Stimulated activated CD4-positive, alpha-beta T cell treated with anti-CD3 and anti-CD28 coated beads, Interleukin-2, amount 100 ng/mL, for 48 hours (primary cell): ENCODE results near the gene LMBR1.
"Not testable (repeated sequence)": the region's sequence is repeated elsewhere in the genome, so short reads cannot be mapped to it uniquely, and the experiment has no call there.

Experiments used
- DNase-seq, 2 donors: peaks; one replicate each; pipeline ENCODE4 v3.0.0-alpha.2; 2020

The LMBR1 gene

DNA sequence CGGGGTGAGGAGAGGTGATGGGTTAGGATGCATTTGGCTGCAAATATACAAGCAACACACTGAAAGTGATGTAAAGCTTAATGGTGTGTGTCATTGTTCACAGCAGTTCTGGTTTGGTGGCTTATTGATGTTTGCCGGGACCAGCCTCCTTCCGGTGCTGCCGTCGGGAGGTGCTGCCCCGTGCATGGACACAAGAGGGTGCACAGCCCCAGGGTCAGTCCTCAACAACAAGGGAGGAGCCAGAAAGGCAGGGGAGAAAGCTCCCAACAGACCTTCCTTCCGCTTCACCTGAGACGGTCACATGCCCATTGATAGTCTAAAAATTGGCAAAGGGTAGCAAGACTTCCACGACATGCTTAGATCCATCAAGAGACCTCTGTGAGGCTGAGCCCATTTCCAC, 242.9 kb downstream of the LMBR1 start:
- DNase-seq, result no peak

DNA sequence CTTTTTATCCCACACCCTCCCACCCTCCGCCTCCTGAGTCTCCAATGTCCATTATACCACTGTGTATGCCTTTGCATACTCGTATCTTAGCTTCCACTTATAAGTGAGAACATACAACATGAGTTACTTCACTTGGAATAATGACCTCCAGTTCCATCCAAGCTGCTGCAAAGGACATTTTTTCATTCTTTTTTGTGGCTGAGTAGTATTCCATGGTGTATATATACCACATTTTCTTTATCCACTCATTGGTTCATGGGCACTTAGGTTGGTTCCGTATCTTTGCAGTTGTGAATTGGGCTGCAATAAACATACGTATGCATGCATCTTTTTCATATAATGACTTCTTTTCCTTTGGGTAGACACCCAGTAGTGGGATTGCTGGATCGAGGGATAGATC, 245.7 kb downstream of the LMBR1 start:
- not testable (repeated sequence) for DNase-seq

- DNase-seq, result no peak
Observed at GRCh38 chr7:156642306-156643045, 250.5 kb downstream of the LMBR1 start.

GRCh38 chr7:156640949-156641485, 252.0 kb downstream of the LMBR1 start:
- peak; percentile 41 to 43 for DNase-seq

DNA sequence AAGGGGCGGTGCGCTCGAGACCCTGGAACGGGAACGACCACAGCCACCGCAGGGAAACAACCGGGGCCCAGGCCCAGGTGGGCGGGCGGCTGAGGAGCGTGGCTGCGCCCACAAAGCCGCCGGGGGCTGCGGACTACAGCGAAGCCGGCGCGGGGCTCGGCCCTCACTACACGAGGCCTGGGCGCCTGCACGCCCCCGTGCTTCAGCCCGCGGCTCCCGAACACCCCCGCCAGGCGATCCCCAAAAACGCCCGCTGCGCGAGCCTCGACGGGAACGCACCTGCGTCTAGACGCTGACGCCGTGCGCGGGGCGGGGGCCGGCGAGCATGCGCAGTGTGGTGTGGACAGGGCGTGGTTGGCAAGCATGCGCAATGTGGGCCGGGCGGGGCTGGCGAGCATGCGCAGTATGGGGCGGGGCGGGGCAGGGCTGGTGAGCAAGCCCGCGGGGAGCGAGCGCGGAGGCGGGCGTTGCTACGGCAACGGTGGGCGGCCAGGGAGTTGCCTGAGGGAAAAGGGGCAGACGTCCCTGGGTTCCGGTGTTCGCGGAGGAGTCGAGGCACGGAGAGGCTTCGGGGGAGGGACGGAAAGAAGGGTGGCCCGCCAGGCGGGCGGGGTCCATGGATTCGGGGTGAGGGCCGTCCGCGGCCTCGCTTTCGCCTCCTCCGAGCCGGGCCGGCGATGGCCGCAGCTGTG, 252.6 kb downstream of the LMBR1 start, which contains the start of gene RNF32:
TSS of gene RNF32 (plus strand) at position 518 of the 692 bp plus-strand sequence. CDS start 3,104 bp downstream, outside the sequence.
- DNase-seq, result peak; percentile 99 to 100

DNA sequence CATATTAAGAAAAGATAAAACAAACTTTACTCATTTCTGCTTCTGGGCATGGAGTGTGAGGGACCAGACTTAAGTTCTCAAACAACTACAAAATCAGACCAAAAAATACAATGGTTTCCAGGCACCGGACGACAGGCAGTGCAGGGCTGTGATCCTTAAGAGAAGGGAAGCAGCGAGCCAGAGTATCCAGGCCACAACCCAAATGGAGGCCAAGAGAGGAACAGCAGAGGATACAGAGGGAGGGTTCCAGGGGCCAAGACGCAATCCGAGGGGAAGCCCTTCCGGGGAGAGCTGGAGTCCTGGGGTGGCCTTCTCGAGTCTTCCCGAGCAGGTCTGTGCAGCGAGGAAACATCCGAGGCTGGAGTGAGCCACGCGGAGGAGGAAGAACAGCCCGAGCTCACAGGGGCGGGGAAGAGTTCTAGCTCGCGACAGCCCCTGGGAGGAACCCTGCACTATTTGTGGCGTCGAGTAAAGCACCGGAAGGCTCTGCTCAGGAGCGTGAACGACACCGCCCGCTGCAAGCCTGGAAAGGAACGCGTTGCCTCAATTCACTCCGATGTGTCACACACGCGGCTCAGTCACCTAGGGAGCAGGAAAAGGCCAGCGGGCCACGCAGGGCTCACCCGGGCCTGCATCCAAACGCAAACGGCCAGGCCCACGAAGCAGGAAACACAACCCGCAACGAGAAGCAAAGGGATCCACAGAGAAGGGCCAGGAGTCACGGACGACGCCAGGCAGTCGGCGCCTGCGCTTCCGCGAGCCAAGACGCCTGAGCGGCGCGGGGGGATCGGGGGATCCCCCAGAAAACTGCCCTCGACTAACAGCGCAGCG, 253.3 kb downstream of the LMBR1 start:
- no peak for DNase-seq

- DNase-seq, result no peak
Observed at GRCh38 chr7:156638443-156639077, 254.4 kb downstream of the LMBR1 start.

- not testable (repeated sequence) for DNase-seq
Observed at GRCh38 chr7:156637093-156637492, 255.9 kb downstream of the LMBR1 start.

DNA sequence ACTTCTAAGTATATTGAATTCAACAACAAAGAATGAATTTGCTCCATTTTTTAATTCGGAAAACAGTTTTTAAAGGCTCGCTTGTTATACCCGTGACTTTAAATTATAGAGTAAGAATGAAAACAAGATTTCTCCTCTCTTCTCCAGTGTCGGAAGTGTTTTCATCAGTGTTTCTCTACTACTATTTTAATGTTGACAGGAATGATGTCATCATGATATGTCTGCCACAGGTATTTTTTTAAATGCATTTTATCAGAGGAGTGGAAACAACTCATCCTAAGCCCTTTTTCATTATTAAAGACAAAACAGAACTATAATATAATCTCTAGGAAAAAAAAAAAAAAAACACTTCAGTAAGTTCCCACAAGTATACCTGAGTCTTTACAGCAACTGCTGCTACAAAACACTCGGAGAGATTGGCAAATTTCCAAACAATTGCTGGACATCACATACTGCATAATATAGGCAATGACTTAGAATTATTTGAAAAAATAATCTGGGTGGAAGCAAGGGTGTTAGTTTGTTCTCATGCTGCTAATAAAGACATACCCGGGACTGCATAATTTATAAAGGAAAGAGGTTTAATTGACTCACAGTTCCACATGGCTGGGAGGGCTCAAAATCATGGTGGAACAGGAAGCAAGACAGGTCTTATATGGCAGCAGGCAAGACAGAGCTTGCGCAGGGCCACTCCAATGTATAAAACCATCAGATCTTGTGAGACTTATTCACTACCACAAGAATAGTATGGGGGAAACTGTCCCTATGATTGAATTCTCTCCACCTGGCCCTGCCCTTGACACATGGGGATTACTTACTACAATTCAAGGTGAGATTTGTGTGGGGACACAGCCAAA, 257.2 kb downstream of the LMBR1 start:
- no peak for DNase-seq

DNA sequence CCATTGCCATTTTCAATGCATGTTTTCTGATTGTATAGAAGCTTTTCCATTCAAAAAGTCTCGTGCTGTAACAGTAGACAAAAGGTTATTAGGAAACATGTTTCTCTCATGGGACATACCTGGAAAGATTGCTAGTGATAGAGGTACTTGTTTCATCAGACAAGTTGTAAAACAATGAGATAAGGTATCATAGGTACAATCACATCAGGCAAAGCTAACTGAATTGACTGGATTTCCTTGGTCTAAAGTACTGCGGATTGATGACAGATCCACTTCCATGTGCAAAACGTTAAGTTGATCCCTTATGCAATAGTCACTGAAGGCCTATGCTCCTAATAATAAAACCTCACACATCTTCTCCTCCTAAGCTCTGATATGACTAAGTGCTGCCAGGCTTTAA, 258.9 kb downstream of the LMBR1 start:
- DNase-seq, result no peak

DNA sequence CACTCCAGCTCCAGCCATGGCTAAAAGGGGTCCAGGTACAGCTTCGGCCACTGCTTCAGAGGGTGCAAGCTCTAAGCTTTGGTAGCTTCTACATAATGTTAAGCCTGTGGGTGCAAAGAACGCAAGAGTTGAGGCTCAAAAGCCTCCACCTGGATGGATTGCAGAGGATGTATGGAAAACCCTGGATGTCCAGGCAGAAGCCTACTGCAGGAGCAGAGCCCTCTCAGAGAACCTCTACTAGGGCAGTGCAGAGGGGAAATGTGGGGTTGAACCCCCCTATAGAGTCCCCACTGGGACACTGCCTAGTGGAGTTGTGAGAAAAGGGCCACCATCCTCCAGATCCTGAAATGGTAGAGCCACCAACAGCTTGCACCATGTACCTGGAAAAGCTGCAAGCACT, 263.1 kb downstream of the LMBR1 start:
- no peak for DNase-seq

DNA sequence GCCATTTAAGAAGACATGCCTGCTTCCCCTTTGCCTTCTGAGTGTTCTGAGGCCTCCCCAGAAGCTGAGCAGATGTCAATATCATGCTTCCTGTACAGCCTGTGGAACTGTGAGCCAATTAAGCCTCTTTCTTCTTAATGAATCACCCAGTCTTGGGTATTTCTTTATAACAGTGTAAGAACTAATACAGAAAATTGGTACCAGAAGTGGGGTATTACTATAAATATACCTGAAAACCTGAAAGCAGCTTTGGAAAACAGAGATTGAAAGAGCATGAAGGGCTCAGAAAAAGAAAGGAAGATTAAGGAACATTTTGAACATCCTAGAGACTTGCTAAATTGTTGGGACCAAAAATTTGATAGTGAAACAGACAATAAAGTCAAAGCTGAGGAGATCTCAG, 264.4 kb downstream of the LMBR1 start:
- DNase-seq, result no peak
